ENCODE data around the gene FAM177A1. TPM values are rescaled to one million over a fixed set of nuclear protein-coding genes. Genes with fewer than 3 reads are reported as not detected.
A peak's percentile ranks its signal among the peaks of the same experiment; 100 is the strongest.

Gene FAM177A1
- total RNA-seq, 1 experiment from 2014 or later: 46.2 TPM

DNA sequence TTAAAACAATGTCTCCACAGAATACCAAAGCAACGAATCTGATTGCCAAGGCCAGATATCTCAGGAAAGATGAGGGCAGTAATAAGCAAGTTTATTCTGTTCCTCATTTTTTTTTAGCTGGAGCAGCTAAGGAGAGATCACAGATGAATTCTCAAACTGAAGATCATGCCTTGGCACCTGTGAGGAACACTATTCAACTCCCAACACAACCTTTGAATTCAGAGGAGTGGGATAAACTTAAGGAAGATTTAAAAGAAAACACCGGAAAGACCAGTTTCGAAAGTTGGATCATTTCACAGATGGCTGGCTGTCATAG is 77.3 kb downstream of the FAM177A1 start:
- Histone ChIP-seq H3K9ac (ENCODE audit: low read length) (peak overlapping the region; percentile 82), H3K4me3 (replicated peaks in 1 of 2; ENCODE audit: low read depth in 1 of 2, low read length in 2 of 2) (peak overlapping the region; percentile 81 to 91), H3K27ac (ENCODE audit: low read depth, low read length) (no peak overlapping the region), H2AFZ (ENCODE audit: low read depth, low read length, poor library complexity, severe bottlenecking) (no peak overlapping the region), H3K79me2 (ENCODE audit: insufficient read depth, low read length) (peaks cover 11% of the 10 kb centered on the region), H3K36me3 (ENCODE audit: control insufficient read depth in 1 of 2, insufficient read depth in 2 of 2, low read length in 2 of 2) (no peaks in the 10 kb centered on the region), H4K20me1 (ENCODE audit: insufficient read depth) (no peaks in the 10 kb centered on the region), H3K4me2 (ENCODE audit: low read length) (peak overlapping the region; percentile 82), H3K9me3 (ENCODE audit: control insufficient read depth in 1 of 2, insufficient read depth in 1 of 2, low read depth in 1 of 2, low read length in 2 of 2) (no peaks in the 10 kb centered on the region), H3K27me3 (ENCODE audit: insufficient read depth, low read length) (no peaks in the 10 kb centered on the region), H3K9me2 (ENCODE audit: insufficient read depth) (no peaks in the 10 kb centered on the region), H3K4me1 (ENCODE audit: control insufficient read depth in 1 of 2, insufficient read depth in 2 of 2, low read length in 2 of 2) (peaks cover 6 to 23% of the 10 kb centered on the region in 2 experiments)
- ATAC-seq (no peak), DNase-seq (ENCODE audit: low read depth, low spot score) (no peak)
- ChIA-PET RAD21 (ENCODE audit: low non-redundant PET in 1 of 2, low total read pairs in 2 of 2, uncharacterized antibody in 2 of 2, unreplicated experiment in 2 of 2) (no interaction called here), POLR2A (no interaction called here), CTCF (no interaction called here)
- intact Hi-C loops (cut with micrococcal nuclease): loop anchor here (10.0 kb wide), 1 partner anchor 691 kb away; no protein-coding TSS in a partner anchor
- TF ChIP-seq TCF7L2 (IDR thresholded peaks at IDR 0.05; ENCODE audit: borderline replicate concordance, extremely low read depth, insufficient read depth, insufficient read length): no peak
- TF ChIP-seq, protein P1, sequence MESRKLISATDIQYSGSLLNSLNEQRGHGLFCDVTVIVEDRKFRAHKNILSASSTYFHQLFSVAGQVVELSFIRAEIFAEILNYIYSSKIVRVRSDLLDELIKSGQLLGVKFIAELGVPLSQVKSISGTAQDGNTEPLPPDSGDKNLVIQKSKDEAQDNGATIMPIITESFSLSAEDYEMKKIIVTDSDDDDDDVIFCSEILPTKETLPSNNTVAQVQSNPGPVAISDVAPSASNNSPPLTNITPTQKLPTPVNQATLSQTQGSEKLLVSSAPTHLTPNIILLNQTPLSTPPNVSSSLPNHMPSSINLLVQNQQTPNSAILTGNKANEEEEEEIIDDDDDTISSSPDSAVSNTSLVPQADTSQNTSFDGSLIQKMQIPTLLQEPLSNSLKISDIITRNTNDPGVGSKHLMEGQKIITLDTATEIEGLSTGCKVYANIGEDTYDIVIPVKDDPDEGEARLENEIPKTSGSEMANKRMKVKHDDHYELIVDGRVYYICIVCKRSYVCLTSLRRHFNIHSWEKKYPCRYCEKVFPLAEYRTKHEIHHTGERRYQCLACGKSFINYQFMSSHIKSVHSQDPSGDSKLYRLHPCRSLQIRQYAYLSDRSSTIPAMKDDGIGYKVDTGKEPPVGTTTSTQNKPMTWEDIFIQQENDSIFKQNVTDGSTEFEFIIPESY (IDR thresholded peaks at IDR 0.05; ENCODE audit: extremely low read depth, insufficient replicate concordance, low read length): no peak
- TF ChIP-seq FOSL1 (IDR thresholded peaks at IDR 0.05; ENCODE audit: low read depth): no peak
- TF ChIP-seq SP1 (IDR thresholded peaks at IDR 0.05; ENCODE audit: low read depth): no peak
- no peak for TF ChIP-seq SRF (IDR thresholded peaks at IDR 0.05; ENCODE audit: low read depth)
- TF ChIP-seq ZFX (IDR thresholded peaks at IDR 0.05): no peak
- TF ChIP-seq RAD21 (IDR thresholded peaks at IDR 0.05; ENCODE audit: low read depth): no peak
- TF ChIP-seq, protein P2, sequence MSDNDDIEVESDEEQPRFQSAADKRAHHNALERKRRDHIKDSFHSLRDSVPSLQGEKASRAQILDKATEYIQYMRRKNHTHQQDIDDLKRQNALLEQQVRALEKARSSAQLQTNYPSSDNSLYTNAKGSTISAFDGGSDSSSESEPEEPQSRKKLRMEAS (IDR thresholded peaks at IDR 0.05): no peak
- no peak for TF ChIP-seq CBX3 (IDR thresholded peaks at IDR 0.05; ENCODE audit: low read depth)
- TF ChIP-seq, protein P3, sequence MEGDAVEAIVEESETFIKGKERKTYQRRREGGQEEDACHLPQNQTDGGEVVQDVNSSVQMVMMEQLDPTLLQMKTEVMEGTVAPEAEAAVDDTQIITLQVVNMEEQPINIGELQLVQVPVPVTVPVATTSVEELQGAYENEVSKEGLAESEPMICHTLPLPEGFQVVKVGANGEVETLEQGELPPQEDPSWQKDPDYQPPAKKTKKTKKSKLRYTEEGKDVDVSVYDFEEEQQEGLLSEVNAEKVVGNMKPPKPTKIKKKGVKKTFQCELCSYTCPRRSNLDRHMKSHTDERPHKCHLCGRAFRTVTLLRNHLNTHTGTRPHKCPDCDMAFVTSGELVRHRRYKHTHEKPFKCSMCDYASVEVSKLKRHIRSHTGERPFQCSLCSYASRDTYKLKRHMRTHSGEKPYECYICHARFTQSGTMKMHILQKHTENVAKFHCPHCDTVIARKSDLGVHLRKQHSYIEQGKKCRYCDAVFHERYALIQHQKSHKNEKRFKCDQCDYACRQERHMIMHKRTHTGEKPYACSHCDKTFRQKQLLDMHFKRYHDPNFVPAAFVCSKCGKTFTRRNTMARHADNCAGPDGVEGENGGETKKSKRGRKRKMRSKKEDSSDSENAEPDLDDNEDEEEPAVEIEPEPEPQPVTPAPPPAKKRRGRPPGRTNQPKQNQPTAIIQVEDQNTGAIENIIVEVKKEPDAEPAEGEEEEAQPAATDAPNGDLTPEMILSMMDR (IDR thresholded peaks at IDR 0.05 in 2 of 3, conservative IDR thresholded peaks at IDR 0.05 in 1 of 3; ENCODE audit: borderline replicate concordance in 1 of 3, insufficient read depth in 1 of 3, low read depth in 2 of 3, low read length in 2 of 3): no peak
- TF ChIP-seq JUND (IDR thresholded peaks at IDR 0.05): no peak
- TF ChIP-seq CEBPB (IDR thresholded peaks at IDR 0.05; ENCODE audit: low read depth): no peak
- TF ChIP-seq POLR2A (IDR thresholded peaks at IDR 0.05; ENCODE audit: borderline replicate concordance, extremely low read depth, insufficient read depth, insufficient read length): no peak
- TF ChIP-seq POLR2AphosphoS5 (IDR thresholded peaks at IDR 0.05; ENCODE audit: low read depth, low read length): no peak
- no peak for TF ChIP-seq YY1 (IDR thresholded peaks at IDR 0.05; ENCODE audit: extremely low read depth, insufficient replicate concordance, low read depth, low read length)
- TF ChIP-seq ELF1 (IDR thresholded peaks at IDR 0.05; ENCODE audit: borderline replicate concordance, low read depth): no peak
- TF ChIP-seq, protein P4, sequence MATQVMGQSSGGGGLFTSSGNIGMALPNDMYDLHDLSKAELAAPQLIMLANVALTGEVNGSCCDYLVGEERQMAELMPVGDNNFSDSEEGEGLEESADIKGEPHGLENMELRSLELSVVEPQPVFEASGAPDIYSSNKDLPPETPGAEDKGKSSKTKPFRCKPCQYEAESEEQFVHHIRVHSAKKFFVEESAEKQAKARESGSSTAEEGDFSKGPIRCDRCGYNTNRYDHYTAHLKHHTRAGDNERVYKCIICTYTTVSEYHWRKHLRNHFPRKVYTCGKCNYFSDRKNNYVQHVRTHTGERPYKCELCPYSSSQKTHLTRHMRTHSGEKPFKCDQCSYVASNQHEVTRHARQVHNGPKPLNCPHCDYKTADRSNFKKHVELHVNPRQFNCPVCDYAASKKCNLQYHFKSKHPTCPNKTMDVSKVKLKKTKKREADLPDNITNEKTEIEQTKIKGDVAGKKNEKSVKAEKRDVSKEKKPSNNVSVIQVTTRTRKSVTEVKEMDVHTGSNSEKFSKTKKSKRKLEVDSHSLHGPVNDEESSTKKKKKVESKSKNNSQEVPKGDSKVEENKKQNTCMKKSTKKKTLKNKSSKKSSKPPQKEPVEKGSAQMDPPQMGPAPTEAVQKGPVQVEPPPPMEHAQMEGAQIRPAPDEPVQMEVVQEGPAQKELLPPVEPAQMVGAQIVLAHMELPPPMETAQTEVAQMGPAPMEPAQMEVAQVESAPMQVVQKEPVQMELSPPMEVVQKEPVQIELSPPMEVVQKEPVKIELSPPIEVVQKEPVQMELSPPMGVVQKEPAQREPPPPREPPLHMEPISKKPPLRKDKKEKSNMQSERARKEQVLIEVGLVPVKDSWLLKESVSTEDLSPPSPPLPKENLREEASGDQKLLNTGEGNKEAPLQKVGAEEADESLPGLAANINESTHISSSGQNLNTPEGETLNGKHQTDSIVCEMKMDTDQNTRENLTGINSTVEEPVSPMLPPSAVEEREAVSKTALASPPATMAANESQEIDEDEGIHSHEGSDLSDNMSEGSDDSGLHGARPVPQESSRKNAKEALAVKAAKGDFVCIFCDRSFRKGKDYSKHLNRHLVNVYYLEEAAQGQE (IDR thresholded peaks at IDR 0.05; ENCODE audit: low read depth): no peak
- TF ChIP-seq ZNF274 (IDR thresholded peaks at IDR 0.05; ENCODE audit: low read depth, low read length): no peak
- TF ChIP-seq, protein P5, sequence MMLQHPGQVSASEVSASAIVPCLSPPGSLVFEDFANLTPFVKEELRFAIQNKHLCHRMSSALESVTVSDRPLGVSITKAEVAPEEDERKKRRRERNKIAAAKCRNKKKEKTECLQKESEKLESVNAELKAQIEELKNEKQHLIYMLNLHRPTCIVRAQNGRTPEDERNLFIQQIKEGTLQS (IDR thresholded peaks at IDR 0.05): no peak
- BruUV-seq (replicated peaks): no TSS peak
